MM.1S (cell line): ENCODE results near the gene ADCY3.

Experiments used
- CTCF ChIP-seq: fragments of 300-600 bp; sonication (generic); IDR thresholded peaks from 2 replicates; pipeline ENCODE4 v1.5.1; 2016; ENCODE audit warnings: antibody characterized with exemption, low read length, mixed read lengths
- EZH2 ChIP-seq: fragments of 300-600 bp; sonication (generic); optimal IDR thresholded peaks from 2 replicates; pipeline ENCODE3; 2017; ENCODE audit warnings: low read depth, mild to moderate bottlenecking, antibody characterized with exemption, low read length, mixed read lengths

DNA sequence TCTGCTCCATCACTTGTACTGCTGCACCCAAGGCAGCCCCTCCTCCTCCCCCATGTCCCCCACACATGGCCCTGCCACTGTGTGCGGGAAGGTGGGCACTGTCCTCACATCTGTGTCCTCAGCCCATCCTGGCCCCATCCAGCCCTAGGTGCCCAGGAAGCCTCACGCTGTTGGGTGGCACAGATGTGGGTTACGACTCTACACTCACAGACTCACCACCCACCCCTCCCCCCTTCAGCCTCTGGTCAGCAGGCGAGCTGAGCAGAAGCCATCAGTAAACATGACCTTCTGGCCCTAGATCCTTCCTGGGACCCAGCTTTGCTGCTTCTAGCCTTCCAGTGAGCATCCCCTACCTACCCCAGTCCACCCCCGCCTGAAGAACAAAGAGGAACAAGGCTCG, 43.0 kb downstream of the ADCY3 start:
- no peak for TF ChIP-seq EZH2
- TF ChIP-seq CTCF, result no peak
